HG02798 (cell line): ENCODE data around the gene ABCG4.
"Not testable (repeated sequence)": the region's sequence is repeated elsewhere in the genome, so short reads cannot be mapped to it uniquely, and the experiment has no call there.

Experiments used
- ATAC-seq: cut with Tn5 transposase; IDR thresholded peaks from one replicate; pipeline ENCODE4 v1.9.1; 2021; ENCODE audit warnings: mild to moderate bottlenecking; ENCODE audit not compliant: unreplicated experiment, poor library complexity

Gene ABCG4

GRCh38 chr11:119152604-119153003 lies 3.8 kb downstream of the ABCG4 start:
- no peak for ATAC-seq

- no peak for ATAC-seq
Measured at GRCh38 chr11:119153049-119153818, 4.4 kb downstream of the ABCG4 start.

- ATAC-seq = no peak
Measured at GRCh38 chr11:119154178-119154577, 5.3 kb downstream of the ABCG4 start.

- ATAC-seq = no peak
Measured at GRCh38 chr11:119155733-119156492, 7.1 kb downstream of the ABCG4 start.

GRCh38 chr11:119156496-119156895 lies 7.6 kb downstream of the ABCG4 start:
- no peak for ATAC-seq

- no peak for ATAC-seq
Measured at GRCh38 chr11:119157063-119157462, 8.2 kb downstream of the ABCG4 start.

GRCh38 chr11:119158467-119158866 lies 9.6 kb downstream of the ABCG4 start:
- ATAC-seq = no peak

GRCh38 chr11:119160151-119160550 lies 11.3 kb downstream of the ABCG4 start:
- ATAC-seq = no peak

GRCh38 chr11:119161871-119162270 lies 13.0 kb downstream of the ABCG4 start:
- no peak for ATAC-seq

GRCh38 chr11:119166368-119167076 lies 17.7 kb downstream of the ABCG4 start:
- no peak for ATAC-seq

- not testable (repeated sequence) for ATAC-seq
Measured at GRCh38 chr11:119167077-119167458, 18.2 kb downstream of the ABCG4 start.

GRCh38 chr11:119167933-119168332 lies 19.1 kb downstream of the ABCG4 start:
- no peak for ATAC-seq

GRCh38 chr11:119168471-119169281 lies 19.8 kb downstream of the ABCG4 start, which contains the start of gene NLRX1:
NLRX1 (plus strand) TSS chr11:119168725; CDS start chr11:119171404, 2,679 bp downstream.
- ATAC-seq = peak; percentile 91

GRCh38 chr11:119169282-119169719 lies 20.4 kb downstream of the ABCG4 start:
- ATAC-seq = peak; percentile 18

- no peak for ATAC-seq
Measured at GRCh38 chr11:119172513-119172912, 23.7 kb downstream of the ABCG4 start.

- no peak for ATAC-seq
Measured at GRCh38 chr11:119173453-119173852, 24.6 kb downstream of the ABCG4 start.

- ATAC-seq = no peak
Measured at GRCh38 chr11:119175493-119176077, 26.7 kb downstream of the ABCG4 start.

GRCh38 chr11:119178166-119178680 lies 29.4 kb downstream of the ABCG4 start:
- no peak for ATAC-seq

- no peak for ATAC-seq
Measured at GRCh38 chr11:119179342-119179741, 30.5 kb downstream of the ABCG4 start.
